ENCODE results near the gene TTC1. TPM values are rescaled to one million over a fixed set of nuclear protein-coding genes. Genes with fewer than 3 reads are reported as not detected.
"Not testable (repeated sequence)": the region's sequence is repeated elsewhere in the genome, so short reads cannot be mapped to it uniquely, and the experiment has no call there.

TTC1 gene, protein sequence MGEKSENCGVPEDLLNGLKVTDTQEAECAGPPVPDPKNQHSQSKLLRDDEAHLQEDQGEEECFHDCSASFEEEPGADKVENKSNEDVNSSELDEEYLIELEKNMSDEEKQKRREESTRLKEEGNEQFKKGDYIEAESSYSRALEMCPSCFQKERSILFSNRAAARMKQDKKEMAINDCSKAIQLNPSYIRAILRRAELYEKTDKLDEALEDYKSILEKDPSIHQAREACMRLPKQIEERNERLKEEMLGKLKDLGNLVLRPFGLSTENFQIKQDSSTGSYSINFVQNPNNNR
- 10 to 100 TPM; 46.8 to 50.5 TPM for total RNA-seq

DNA sequence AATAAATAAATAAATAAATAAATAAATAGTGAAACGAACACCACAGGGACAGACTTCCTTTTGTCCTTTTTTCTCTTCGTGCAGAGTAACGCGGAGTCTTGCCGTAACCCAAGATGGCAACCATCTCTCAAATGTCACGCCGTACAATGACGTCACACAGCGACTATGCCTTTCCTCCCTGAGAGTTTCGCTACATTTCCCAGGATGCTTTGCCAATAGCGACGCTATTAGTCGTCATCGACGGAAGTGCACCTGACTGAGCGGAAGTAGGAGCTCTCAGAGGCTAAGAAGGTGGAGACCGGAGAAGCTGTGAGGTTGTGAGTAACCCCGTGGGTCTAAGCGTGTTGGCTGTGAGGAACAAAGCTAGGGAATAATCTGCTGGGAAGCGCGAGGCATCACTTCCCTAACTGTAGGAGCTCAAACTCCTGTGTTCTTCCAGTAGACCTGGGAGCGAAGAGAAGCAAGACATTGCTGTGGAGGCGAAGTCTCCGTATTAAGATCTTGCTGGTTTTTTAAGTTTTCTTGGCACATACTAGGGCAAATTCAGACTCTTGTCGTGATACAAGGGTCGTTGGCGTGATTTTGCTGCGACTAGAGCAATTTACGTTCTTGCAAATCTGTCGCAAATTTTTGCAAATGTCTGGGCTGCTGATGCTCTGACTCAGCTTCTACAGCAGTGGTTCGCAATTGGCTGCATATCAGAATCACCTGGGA lies at the start of gene TTC1:
Gene TTC1 (plus strand): TSS at position 263 of the 714 bp plus-strand sequence. CDS start 1,390 bp downstream, outside the sequence.
- peak within 1 kb of the TSS; percentile 82 to 90 for H3K4me3 Mint-ChIP-seq
- H3K9me3 Mint-ChIP-seq = no peaks in the 10 kb centered on the region
- H3K36me3 Mint-ChIP-seq (ENCODE audit: insufficient read depth in 2 of 2) = peaks cover 4 to 10% of the 10 kb centered on the region in 2 donors
- peak within 1 kb of the TSS; percentile 88 for H3K27ac Mint-ChIP-seq
- peak; percentile 100 for ATAC-seq (replicated peaks in 1 of 2)
- no peaks in the 10 kb centered on the region for H3K27me3 Mint-ChIP-seq (ENCODE audit: low read depth)
- peaks cover 32% of the 10 kb centered on the region for H3K4me1 Mint-ChIP-seq (ENCODE audit: low read depth)
- peak; percentile 90 to 93 for DNase-seq

DNA sequence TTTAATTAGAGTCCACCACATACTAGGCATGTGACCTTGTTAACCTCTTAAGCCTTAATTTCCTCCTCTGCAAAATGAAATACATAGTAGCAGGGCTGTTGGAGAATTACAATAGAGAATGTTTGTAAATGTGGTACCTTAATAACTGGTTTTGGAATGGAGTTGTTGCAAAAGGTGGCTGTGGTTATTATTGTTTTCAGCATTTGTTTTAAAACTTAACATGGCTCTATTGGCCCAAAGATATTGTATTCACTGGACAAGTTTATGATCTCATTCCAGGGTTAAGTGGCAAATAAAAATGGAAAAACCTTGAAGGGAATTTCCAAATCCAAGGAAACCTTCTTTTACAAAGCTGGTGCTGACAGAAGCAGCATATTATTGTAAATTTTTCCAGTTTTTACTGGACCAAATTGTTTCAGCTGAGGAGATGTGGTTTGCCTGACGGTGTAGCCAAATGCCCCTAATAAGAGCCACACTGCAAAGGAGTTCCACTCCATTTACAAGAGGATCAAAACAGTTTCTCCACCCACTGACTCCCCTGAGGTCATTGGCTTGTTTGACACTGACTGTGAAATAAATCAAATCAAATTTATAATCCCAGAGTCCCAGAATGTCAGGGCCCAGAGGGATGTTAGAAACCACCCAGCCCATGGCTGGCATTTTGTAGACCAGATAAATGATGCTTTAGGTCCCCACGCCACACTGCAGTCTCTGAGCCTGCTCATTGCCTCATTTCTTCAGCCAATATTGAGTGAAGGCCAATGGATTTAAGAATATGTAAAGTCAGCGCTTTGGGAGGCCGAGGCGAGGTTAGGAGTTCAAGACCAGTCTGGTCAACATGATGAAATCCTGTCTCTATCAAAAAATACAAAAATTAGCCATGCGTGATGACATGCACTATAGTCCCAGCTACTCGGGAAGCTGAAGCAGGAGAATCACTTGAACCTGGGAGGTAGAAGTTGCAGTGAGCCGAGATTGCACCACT lies 47.5 kb upstream of the TTC1 start:
- Mint-ChIP-seq H3K4me1 (ENCODE audit: low read depth) (no peaks in the 10 kb centered on the region), H3K27ac (no peak overlapping the region), H3K9me3 (no peaks in the 10 kb centered on the region), H3K36me3 (ENCODE audit: insufficient read depth in 2 of 2) (no peaks in the 10 kb centered on the region), H3K4me3 (no peak overlapping the region), H3K27me3 (ENCODE audit: low read depth) (peaks cover 23% of the 10 kb centered on the region)
- ATAC-seq (replicated peaks in 1 of 2) (no peak), DNase-seq (no peak)

DNA sequence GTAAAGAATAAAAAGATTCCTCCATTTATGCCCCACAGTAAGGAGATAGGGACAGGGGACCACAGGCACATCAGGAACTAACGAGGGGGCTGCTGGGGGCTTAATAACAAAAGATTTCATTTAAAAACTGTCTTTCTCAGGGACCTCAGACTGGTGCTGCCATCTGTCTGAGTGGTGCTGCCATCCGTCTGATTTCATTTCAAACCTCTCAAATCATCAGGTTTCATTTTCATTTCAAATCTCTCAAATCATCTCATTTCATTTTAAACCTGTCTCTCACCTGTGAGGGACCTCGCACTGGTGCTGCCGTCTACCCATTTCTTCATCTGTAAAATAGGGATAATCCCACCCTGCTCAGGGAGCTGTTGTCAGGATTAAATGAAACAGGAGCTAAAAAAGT lies 46.7 kb upstream of the TTC1 start:
- Mint-ChIP-seq H3K9me3 (no peaks in the 10 kb centered on the region), H3K27me3 (ENCODE audit: low read depth) (peaks cover 30% of the 10 kb centered on the region), H3K27ac (no peak overlapping the region), H3K4me3 (no peak overlapping the region), H3K4me1 (ENCODE audit: low read depth) (no peaks in the 10 kb centered on the region), H3K36me3 (ENCODE audit: insufficient read depth in 2 of 2) (no peaks in the 10 kb centered on the region)
- no peak for DNase-seq
- ATAC-seq (replicated peaks in 1 of 2) = no peak

DNA sequence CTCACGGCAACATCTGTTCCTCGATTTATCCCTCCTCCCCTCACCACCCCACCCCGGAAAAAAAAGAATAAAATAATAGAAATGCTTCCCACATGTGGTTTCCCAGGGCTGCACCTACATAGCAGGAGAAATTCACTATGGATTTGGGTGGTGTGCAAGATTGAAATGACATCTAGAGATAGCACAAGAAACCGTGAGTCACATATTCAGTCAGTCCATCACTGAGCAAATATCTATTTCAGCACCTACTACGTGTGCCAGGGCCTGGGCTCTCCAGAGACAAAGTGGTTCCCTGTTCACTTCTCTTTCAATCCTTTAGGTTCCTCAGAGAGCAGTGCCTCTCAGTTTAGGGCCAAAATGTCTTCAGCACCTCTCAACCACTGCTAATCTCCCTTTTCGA lies 45.0 kb upstream of the TTC1 start:
- Mint-ChIP-seq H3K36me3 (ENCODE audit: insufficient read depth in 2 of 2) (no peaks in the 10 kb centered on the region), H3K4me3 (no peak overlapping the region), H3K27ac (no peak overlapping the region), H3K4me1 (ENCODE audit: low read depth) (no peaks in the 10 kb centered on the region), H3K9me3 (no peaks in the 10 kb centered on the region), H3K27me3 (ENCODE audit: low read depth) (peaks cover 46% of the 10 kb centered on the region)
- ATAC-seq (replicated peaks in 1 of 2) (no peak), DNase-seq (no peak)

DNA sequence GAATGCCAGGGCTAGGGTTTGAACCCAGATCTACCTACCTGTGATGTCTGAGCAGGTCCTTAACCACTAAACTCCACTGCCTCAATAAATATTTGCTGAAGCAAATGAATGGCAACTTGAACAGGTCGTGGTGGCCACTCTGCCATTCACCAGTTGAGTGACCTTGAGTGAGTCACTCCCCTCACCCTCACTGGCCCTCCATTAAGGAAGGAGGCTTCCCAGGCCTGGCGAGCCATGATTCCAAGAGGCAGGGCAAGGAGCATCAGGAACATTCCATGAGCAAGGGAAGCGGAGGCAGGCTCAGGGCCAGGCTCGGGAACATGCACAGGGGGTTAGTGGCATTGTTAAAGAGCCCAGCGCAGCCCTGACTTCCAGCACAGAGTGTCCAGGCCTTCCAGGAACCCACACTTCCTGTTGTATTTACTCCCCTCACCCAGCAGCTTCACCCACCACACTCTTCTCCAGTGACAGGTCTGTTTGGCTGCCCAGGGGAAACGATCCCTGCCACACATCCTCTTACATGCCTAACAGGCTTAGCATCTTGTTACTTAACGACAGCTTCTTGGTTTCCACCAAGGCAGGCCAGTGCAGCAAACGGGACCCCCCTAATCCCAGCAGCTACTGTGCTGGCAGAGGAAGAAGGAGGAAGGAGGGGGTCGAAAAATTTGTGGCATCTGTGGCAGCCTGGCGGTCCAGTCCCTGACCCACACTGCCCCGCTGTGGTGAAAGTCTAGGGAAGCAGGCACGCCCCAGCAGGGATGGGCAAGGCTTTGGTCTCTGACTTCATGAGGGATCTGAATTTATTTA lies 43.7 kb upstream of the TTC1 start:
- peaks cover 50% of the 10 kb centered on the region for H3K27me3 Mint-ChIP-seq (ENCODE audit: low read depth)
- peak; percentile 29 to 31 for DNase-seq
- no peaks in the 10 kb centered on the region for H3K4me1 Mint-ChIP-seq (ENCODE audit: low read depth)
- H3K4me3 Mint-ChIP-seq = no peak overlapping the region
- H3K36me3 Mint-ChIP-seq (ENCODE audit: insufficient read depth in 2 of 2) = no peaks in the 10 kb centered on the region
- H3K27ac Mint-ChIP-seq = no peak overlapping the region
- no peaks in the 10 kb centered on the region for H3K9me3 Mint-ChIP-seq
- ATAC-seq (replicated peaks in 1 of 2) = no peak

DNA sequence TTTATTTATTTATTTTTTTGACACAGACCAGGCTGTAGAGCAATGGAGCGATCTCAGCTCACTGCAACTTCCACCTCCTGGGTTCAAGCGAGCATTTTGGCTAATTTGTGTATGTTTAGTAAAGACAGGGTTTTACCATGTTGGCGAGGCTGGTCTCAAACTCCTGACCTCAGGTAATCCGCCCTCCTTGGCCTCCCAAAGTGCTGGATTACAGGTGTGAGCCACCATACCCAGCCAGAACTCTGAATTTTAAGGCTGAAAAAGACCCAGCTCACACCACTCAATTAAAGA lies 43.2 kb upstream of the TTC1 start:
- not testable (repeated sequence) for H3K4me3 Mint-ChIP-seq; DNase-seq; H3K27ac Mint-ChIP-seq; ATAC-seq (replicated peaks in 1 of 2); H3K4me1 Mint-ChIP-seq (ENCODE audit: low read depth); H3K36me3 Mint-ChIP-seq (ENCODE audit: insufficient read depth in 2 of 2); H3K9me3 Mint-ChIP-seq
- peaks cover 56% of the 10 kb centered on the region for H3K27me3 Mint-ChIP-seq (ENCODE audit: low read depth)

DNA sequence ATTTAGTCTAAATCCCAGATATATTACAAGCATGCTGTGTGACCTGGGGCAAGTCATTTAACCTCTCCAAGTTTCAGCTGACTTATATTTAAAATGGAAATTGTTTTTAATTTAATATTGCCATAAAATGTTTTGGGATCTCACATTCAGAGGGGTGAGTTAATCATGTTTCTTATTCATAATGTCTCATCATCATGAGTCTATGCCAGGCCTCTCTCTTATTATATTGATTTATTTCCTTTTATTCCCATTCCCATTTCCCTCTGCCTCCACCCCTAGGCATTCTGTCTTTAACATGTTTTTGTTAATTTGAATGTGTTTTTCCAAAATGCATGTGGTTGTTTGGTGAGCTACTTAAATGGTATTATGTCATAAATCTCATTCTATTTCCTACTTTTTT lies 39.0 kb upstream of the TTC1 start:
- H3K27me3 Mint-ChIP-seq (ENCODE audit: low read depth) = peaks cover 89% of the 10 kb centered on the region
- no peak overlapping the region for H3K4me3 Mint-ChIP-seq

DNA sequence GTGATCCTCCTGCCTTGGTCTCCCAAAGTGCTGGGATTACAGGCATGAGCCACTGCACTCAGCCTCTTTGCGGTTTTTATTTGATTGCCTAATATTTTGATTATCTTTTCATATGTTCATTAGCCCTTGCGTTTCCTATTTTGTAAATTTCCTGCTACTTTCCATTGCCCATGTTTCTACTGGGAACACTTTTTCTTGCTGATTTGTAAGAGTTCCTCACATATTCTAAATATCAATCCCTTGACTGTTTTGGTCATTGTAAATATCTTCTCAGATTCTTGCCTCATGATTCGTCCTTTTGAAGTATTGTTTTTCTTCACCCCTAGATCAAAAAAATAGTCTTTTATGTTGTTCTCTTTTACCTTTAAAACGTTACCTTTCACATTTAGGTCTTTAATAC lies 37.9 kb upstream of the TTC1 start:
- DNase-seq = no peak
- Mint-ChIP-seq H3K9me3 (no peaks in the 10 kb centered on the region), H3K4me1 (ENCODE audit: low read depth) (peaks cover 8% of the 10 kb centered on the region), H3K27ac (no peak overlapping the region), H3K36me3 (ENCODE audit: insufficient read depth in 2 of 2) (peaks cover 0 to 3% of the 10 kb centered on the region in 2 donors), H3K4me3 (peak overlapping the region in 1 of 2 donors; percentile 76), H3K27me3 (ENCODE audit: low read depth) (peaks cover 83% of the 10 kb centered on the region)
- no peak for ATAC-seq (replicated peaks in 1 of 2)

More for the DNA sequence above, 39.0 kb upstream of the TTC1 start:
- ATAC-seq (replicated peaks in 1 of 2) (no peak), DNase-seq (no peak)
- peaks cover 0 to 3% of the 10 kb centered on the region in 2 donors for H3K36me3 Mint-ChIP-seq (ENCODE audit: insufficient read depth in 2 of 2)
- H3K9me3 Mint-ChIP-seq = no peaks in the 10 kb centered on the region
- peaks cover 8% of the 10 kb centered on the region for H3K4me1 Mint-ChIP-seq (ENCODE audit: low read depth)
- no peak overlapping the region for H3K27ac Mint-ChIP-seq

DNA sequence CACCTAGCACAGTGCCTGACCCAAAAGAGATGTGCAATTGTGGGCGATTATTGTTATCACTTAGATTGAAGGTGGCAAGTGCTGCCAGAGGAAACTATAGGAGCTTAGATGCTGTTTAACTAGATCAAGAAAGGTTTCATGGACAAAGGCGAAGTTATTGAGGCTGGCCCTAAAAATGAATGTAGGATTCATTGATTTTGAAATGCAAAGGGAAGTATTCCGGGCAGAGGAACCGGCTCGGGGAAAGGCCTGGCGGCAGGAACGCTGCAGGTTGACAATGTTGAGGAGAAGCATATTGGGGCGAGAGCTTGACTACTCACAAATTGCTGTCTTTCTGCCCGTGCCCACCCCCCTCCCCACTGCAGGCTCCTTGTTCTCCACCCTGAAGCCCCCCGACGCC lies 37.4 kb upstream of the TTC1 start:
- no peak for ATAC-seq (replicated peaks in 1 of 2)
- H3K36me3 Mint-ChIP-seq (ENCODE audit: insufficient read depth in 2 of 2) = peaks cover 0 to 3% of the 10 kb centered on the region in 2 donors
- no peak overlapping the region for H3K27ac Mint-ChIP-seq
- peaks cover 8% of the 10 kb centered on the region for H3K4me1 Mint-ChIP-seq (ENCODE audit: low read depth)
- peaks cover 78% of the 10 kb centered on the region for H3K27me3 Mint-ChIP-seq (ENCODE audit: low read depth)
- no peaks in the 10 kb centered on the region for H3K9me3 Mint-ChIP-seq
- DNase-seq = no peak
- H3K4me3 Mint-ChIP-seq = peak overlapping the region; percentile 54 to 76

DNA sequence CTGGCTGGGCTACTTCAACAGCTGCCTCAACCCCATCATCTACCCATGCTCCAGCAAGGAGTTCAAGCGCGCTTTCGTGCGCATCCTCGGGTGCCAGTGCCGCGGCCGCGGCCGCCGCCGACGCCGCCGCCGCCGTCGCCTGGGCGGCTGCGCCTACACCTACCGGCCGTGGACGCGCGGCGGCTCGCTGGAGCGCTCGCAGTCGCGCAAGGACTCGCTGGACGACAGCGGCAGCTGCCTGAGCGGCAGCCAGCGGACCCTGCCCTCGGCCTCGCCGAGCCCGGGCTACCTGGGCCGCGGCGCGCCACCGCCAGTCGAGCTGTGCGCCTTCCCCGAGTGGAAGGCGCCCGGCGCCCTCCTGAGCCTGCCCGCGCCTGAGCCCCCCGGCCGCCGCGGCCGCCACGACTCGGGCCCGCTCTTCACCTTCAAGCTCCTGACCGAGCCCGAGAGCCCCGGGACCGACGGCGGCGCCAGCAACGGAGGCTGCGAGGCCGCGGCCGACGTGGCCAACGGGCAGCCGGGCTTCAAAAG lies 36.9 kb upstream of the TTC1 start:
- Mint-ChIP-seq H3K4me3 (peak overlapping the region in 1 of 2 donors; percentile 54), H3K27ac (no peak overlapping the region), H3K27me3 (ENCODE audit: low read depth) (peaks cover 73% of the 10 kb centered on the region), H3K36me3 (ENCODE audit: insufficient read depth in 2 of 2) (peaks cover 0 to 3% of the 10 kb centered on the region in 2 donors), H3K4me1 (ENCODE audit: low read depth) (peaks cover 8% of the 10 kb centered on the region), H3K9me3 (no peaks in the 10 kb centered on the region)
- ATAC-seq (replicated peaks in 1 of 2) = peak; percentile 32 to 40
- DNase-seq = no peak

DNA sequence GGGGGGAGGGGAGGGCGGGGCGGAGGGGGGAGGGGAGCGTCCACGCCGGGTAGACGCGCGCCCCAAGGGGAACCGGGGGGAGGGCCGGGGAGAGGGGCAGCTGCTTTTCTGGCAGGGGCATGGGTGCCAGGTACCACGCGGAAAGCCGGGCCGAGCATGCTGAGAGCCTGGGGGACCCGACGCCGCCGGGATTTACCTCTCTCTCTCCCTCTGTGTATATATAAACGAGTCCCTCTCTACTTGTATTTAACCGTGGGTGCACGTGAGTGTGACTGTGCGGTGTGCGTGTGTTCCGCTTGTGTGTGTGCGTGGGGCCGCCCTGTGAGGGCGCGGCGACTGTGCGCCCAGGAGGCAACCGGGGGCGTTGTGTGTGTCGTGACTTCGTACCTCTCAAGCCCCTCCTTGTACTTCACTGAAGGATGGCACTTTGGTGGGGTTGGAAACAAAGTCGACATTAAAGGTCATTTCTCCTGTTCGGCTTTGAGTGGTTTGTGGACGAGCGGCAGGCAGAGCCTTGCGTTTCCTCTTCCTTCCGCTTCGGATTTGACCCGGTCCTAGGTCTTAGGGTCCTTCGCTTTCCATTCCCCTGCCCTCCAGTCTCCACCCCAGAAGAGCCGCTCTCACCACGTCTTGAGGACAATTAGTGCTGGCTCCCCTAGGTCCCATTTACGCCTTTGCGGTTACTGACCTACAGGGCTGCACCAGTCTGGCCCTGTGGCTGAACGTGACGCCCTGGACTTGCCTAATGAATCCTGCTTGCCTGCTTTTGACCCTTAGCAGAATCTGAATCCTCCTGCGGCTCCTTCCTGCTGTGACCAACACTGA lies 36.2 kb upstream of the TTC1 start:
- H3K4me1 Mint-ChIP-seq (ENCODE audit: low read depth) = peaks cover 8% of the 10 kb centered on the region
- DNase-seq = no peak
- H3K36me3 Mint-ChIP-seq (ENCODE audit: insufficient read depth in 2 of 2) = peaks cover 0 to 3% of the 10 kb centered on the region in 2 donors
- H3K27ac Mint-ChIP-seq = no peak overlapping the region
- peaks cover 66% of the 10 kb centered on the region for H3K27me3 Mint-ChIP-seq (ENCODE audit: low read depth)
- H3K4me3 Mint-ChIP-seq = peak overlapping the region; percentile 77 to 80
- no peak for ATAC-seq (replicated peaks in 1 of 2)
- H3K9me3 Mint-ChIP-seq = no peaks in the 10 kb centered on the region

Data from activated T-cell treated with anti-CD3 and anti-CD28 coated beads, Interleukin-2, amount 50 U/mL, for 72 hours (primary cell).